Esophagus squamous epithelium (tissue), 4 donors: Measurements from ENCODE around the gene OAF.

Source experiments
- POLR2A ChIP-seq, 4 donors: fragments of 450-650 bp; IDR thresholded peaks; one replicate each; pipeline ENCODE4 v1.6.1; 2017; ENCODE audit warnings: antibody characterized with exemption in 4 of 4, mild to moderate bottlenecking in 4 of 4, moderate library complexity in 3 of 4
- TF ChIP-seq, protein P1 (sequence below), 6 experiments: fragments of 450-650 bp in 4 of 6; fragments of 200-600 bp in 2 of 6; sonication (generic) in 2 of 6; IDR thresholded peaks; one replicate each; pipeline ENCODE4 v1.5.1; 2016 to 2019; ENCODE audit warnings: antibody characterized with exemption in 6 of 6, mild to moderate bottlenecking in 4 of 6, moderate library complexity in 4 of 6

- TF ChIP-seq, protein P1, sequence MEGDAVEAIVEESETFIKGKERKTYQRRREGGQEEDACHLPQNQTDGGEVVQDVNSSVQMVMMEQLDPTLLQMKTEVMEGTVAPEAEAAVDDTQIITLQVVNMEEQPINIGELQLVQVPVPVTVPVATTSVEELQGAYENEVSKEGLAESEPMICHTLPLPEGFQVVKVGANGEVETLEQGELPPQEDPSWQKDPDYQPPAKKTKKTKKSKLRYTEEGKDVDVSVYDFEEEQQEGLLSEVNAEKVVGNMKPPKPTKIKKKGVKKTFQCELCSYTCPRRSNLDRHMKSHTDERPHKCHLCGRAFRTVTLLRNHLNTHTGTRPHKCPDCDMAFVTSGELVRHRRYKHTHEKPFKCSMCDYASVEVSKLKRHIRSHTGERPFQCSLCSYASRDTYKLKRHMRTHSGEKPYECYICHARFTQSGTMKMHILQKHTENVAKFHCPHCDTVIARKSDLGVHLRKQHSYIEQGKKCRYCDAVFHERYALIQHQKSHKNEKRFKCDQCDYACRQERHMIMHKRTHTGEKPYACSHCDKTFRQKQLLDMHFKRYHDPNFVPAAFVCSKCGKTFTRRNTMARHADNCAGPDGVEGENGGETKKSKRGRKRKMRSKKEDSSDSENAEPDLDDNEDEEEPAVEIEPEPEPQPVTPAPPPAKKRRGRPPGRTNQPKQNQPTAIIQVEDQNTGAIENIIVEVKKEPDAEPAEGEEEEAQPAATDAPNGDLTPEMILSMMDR (IDR thresholded peaks at IDR 0.05) = no peak
- TF ChIP-seq POLR2A (IDR thresholded peaks at IDR 0.05) = no peak
Observed at GRCh38 chr11:120256779-120257178, 45.9 kb downstream of the OAF start.
